NB4 (cell line): ENCODE measurements around the gene FAM161B.
A peak's percentile ranks its signal among the peaks of the same experiment; 100 is the strongest.

Experiments
- DNase-seq: peaks from one replicate; pipeline ENCODE4 v3.0.0; 2010; ENCODE audit warnings: low read depth
- H3K4me3 ChIP-seq: one replicate; pipeline ENCODE4 v1.5.1; 2011; ENCODE audit warnings: mild to moderate bottlenecking, low read depth, low read length, moderate library complexity
- MAX ChIP-seq: IDR thresholded peaks from 2 replicates; pipeline ENCODE4 v1.6.1; 2011; ENCODE audit warnings: low read depth, low read length
- MYC ChIP-seq: IDR thresholded peaks from 2 replicates; pipeline ENCODE4 v1.6.1; 2011; ENCODE audit warnings: low read depth, low read length
- POLR2A ChIP-seq: IDR thresholded peaks from 2 replicates; pipeline ENCODE4 v1.6.1; 2011; ENCODE audit warnings: mild to moderate bottlenecking; ENCODE audit not compliant: insufficient read length; ENCODE audit errors: extremely low read depth
- TF ChIP-seq, protein P1 (sequence below): IDR thresholded peaks from one replicate; pipeline ENCODE4 v1.5.1; 2012; ENCODE audit warnings: low read depth, low read length

FAM161B gene

DNA sequence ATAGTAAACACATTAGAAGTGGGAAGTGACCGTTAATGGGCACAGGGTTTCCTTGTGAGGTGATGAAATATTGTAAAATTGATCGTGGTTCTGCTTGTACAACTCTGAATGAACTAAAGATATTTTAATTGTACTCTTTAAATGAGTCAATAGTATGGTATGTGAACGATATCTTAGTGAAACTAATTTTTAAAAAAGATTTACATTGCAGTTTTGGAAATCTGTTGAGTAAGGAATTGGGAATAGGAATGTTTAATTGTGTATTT lies 61.5 kb downstream of the FAM161B start:
- H3K4me3 ChIP-seq: peak overlapping the region; percentile 85
- DNase-seq: peak; percentile 52
- TF ChIP-seq MYC: no peak
- no peak for TF ChIP-seq POLR2A
- TF ChIP-seq, protein P1, sequence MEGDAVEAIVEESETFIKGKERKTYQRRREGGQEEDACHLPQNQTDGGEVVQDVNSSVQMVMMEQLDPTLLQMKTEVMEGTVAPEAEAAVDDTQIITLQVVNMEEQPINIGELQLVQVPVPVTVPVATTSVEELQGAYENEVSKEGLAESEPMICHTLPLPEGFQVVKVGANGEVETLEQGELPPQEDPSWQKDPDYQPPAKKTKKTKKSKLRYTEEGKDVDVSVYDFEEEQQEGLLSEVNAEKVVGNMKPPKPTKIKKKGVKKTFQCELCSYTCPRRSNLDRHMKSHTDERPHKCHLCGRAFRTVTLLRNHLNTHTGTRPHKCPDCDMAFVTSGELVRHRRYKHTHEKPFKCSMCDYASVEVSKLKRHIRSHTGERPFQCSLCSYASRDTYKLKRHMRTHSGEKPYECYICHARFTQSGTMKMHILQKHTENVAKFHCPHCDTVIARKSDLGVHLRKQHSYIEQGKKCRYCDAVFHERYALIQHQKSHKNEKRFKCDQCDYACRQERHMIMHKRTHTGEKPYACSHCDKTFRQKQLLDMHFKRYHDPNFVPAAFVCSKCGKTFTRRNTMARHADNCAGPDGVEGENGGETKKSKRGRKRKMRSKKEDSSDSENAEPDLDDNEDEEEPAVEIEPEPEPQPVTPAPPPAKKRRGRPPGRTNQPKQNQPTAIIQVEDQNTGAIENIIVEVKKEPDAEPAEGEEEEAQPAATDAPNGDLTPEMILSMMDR: no peak
- no peak for TF ChIP-seq MAX

- peak; percentile 8 for DNase-seq
- no peak for TF ChIP-seq MYC
- TF ChIP-seq, protein P1: no peak
- no peak for TF ChIP-seq MAX
- TF ChIP-seq POLR2A: no peak
- peak overlapping the region; percentile 85 for H3K4me3 ChIP-seq
Measured at GRCh38 chr14:73887694-73888459, 62.0 kb downstream of the FAM161B start.

GRCh38 chr14:73887318-73887616 lies 62.6 kb downstream of the FAM161B start:
- TF ChIP-seq POLR2A (no peak), MYC (no peak), MAX (no peak)
- TF ChIP-seq, protein P1: no peak
- no peak for DNase-seq
- H3K4me3 ChIP-seq: peak overlapping the region; percentile 85

GRCh38 chr14:73886449-73887317 lies 63.2 kb downstream of the FAM161B start, which contains the start of gene ZNF410:
TSS of gene ZNF410 (plus strand) at chr14:73886859. CDS start at chr14:73892176, 5,317 bp downstream.
- H3K4me3 ChIP-seq: peak within 1 kb of the TSS; percentile 85
- TF ChIP-seq POLR2A: peak; percentile 53
- no peak for TF ChIP-seq MAX
- DNase-seq: peak; percentile 97

GRCh38 chr14:73884438-73885190 lies 65.3 kb downstream of the FAM161B start:
- H3K4me3 ChIP-seq: no peak overlapping the region
- DNase-seq: no peak
- TF ChIP-seq MAX (no peak), MYC (no peak), POLR2A (no peak)
- TF ChIP-seq, protein P1: no peak
